ENCODE measurements around the gene R3HCC1L.

The R3HCC1L gene

DNA sequence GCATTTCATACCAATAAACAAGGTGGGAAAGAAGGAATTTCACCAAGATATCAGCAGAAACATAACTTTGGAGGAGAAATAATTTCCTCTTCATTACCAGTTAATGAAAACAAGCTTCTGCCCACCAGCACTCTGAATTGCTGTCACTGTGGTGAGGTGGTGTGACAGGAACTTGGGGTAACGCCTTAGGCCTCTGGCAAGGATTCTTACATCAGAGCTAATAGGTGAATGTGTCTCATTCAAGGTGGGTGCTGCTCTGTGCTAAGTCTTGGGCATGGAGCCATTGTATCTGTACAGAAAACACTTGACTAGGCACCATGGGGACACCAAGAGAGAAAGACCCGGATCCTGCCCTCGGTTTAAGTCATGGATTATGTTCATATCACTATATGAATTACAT, 141.9 kb downstream of the R3HCC1L start:
- DNase-seq (ENCODE audit: low spot score) = no peak

DNA sequence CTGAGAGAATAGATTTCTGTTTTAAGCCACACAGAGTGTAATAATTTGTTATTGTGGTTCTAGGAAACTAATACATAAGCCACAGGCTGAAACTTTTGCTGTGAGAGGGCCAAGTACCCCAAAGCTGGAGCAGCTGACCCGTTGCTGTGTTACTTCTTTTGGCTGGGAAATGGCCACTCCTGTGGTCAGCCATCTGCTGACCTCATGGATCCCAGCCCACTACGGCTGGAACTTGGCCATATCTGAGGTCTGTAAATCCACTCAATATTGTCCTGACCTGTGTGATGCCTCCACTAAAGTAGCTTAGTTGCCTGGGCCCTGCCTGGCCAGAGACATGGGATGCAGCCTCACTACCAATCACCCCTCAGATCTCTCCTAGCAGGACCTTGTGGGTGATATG, 151.0 kb downstream of the R3HCC1L start:
- no peak for DNase-seq (ENCODE audit: low spot score)

DNA sequence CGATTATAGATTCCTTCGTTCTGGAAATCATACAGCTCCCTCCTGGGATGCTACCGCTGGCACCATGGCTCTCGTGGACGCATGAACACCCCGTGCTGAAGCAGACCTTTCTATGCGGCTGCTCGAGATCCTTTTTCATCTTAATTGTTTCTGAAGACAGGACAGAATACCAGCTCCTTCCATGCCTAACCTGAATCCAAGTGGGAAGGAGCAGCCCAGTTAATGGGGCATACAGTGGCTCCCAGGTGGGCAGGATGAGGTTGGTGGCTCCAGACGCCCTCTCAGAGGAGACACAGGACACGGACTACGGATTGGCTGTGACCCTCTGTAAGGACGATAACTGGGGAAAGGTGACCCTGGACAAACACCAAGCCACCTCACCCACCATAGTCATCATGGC, 152.0 kb downstream of the R3HCC1L start:
- no peak for DNase-seq (ENCODE audit: low spot score)

DNA sequence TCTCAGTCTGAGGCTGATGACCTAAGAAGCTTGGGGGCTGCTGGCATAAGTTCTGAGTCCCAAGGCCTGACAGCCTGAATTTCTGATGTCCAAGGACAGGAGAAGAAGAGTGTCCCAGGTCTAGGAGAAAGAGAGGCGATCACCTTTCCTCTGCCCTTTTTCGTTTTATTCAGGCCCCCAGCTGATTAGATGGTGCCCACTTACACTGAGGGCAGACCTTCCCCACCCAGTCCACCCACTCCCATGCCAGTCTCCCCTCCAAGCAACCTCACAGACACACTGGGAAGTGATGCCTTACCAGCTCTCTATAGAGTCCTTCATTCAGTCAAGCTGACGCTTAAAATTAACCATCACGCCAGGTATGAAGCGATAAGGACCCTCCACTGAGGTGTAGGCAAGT, 152.9 kb downstream of the R3HCC1L start:
- no peak for DNase-seq (ENCODE audit: low spot score)

DNA sequence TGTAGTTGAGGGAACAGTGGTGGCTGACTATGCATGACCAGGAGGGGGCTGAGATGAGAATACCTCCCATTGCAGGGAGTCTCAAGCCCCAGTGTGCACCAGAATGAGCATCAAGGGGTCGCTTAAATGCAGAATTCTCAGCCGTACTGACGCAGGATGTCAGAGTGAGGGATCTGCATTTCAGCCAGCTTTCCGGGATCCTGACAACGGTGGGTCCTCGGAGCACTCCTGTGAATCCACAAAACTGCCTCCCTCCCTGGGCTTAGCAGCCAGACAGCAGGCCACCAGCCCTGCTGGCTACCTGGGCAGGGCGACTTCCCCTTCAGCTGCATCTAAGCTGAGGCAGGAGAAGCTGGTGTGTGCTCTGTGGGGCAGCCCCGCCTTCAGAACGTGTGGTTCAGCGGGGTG, 155.3 kb downstream of the R3HCC1L start:
- DNase-seq (ENCODE audit: low spot score) = no peak

DNA sequence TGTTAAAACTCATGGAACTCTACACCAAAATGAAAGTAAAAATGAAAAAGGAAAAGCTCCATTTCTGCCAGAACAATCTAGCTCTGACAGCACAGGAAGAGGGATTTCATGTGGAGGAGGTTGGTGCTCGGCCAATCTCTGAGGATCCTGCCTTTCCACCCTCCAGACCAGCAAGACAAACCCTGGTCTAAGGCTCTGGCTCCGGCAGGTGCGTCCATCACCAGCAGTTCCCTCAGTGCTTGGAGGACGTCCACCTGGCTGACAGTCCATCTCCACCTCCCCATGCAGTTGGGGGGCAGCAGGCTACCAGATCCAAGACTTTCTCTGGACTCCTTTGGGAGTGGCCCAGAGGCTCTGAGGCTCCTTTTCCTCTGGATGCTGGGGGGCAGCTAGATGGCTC, 158.5 kb downstream of the R3HCC1L start:
- DNase-seq (ENCODE audit: low spot score) = no peak

DNA sequence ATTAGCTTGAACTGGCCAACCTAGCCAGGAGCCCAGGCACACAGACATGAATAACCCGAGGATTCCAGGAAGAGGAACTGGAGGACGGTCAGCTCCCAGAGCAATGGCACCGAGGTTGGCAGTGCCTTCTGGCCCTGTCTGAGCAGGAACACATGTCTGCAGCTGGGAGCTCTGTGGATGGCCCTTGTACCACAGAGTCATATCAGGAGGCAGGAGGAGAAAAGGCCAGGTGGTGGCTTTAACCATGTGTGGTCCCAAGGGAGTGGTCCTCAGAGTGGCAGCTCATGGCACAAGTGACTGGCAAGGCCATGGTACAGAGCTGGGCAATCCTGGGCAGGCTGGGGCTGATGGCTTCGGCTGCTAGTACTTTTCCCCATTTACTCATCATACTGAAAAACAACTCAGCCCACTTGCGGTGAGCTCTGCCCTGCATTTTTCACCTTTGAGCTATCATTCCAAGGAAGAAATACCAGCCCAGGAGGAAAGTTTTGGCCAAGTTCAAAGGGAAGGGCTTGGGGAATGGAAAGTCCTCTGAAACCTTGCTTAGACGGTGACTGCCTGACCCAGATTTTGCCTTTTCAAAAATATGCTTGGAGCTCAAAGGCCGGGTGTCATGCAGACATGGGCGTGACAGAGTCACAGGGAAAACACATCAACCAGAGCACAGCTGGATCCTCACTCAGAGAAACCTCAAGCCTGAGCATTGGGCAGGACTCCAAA, 159.3 kb downstream of the R3HCC1L start:
- no peak for DNase-seq (ENCODE audit: low spot score)

DNA sequence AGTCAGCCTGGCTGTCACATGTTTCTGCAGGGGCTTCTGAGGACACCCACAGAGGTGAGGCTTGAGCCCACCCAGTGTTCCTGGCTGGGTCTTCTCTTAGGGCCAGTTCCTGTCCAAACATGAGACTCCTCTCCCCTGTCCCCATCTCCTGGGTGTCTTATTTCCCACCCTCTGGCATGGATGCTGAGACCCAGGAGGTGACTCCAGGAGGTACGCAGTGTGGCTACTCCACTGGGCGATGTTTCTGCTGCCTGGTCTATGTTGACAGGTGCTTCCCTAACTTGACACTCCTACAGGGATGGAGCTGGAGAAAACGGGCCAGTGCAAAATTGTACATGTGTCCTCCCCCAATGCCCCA, 159.8 kb downstream of the R3HCC1L start:
- no peak for DNase-seq (ENCODE audit: low spot score)

Measured in globus pallidus (tissue), 1 donor.